ENCODE measurements around the gene ARHGAP26. TPM values are rescaled to one million over a fixed set of nuclear protein-coding genes. Genes with fewer than 3 reads are reported as not detected.

ARHGAP26 gene
- total RNA-seq, 1 donor from 2014 or later = 8.9 TPM

GRCh38 chr5:142857405-142857804 lies 87.2 kb downstream of the ARHGAP26 start:
- Mint-ChIP-seq H3K9me3 (no peaks in the 10 kb centered on the region), H3K4me3 (no peak overlapping the region), H3K36me3 (no peaks in the 10 kb centered on the region), H3K4me1 (peaks cover 13% of the 10 kb centered on the region), H3K27ac (peak overlapping the region; percentile 51), H3K27me3 (ENCODE audit: low read depth) (no peaks in the 10 kb centered on the region)
- no peak for DNase-seq (ENCODE audit: low spot score in 2 of 2, unreplicated experiment in 2 of 2)
- no peak for TF ChIP-seq CTCF (IDR thresholded peaks at IDR 0.05; ENCODE audit: unreplicated experiment)

- TF ChIP-seq CTCF (IDR thresholded peaks at IDR 0.05; ENCODE audit: unreplicated experiment) = no peak
- no peak for DNase-seq (ENCODE audit: low spot score in 2 of 2, unreplicated experiment in 2 of 2)
- Mint-ChIP-seq H3K9me3 (no peaks in the 10 kb centered on the region), H3K4me3 (no peak overlapping the region), H3K4me1 (peaks cover 25% of the 10 kb centered on the region), H3K36me3 (no peaks in the 10 kb centered on the region), H3K27me3 (ENCODE audit: low read depth) (no peaks in the 10 kb centered on the region), H3K27ac (no peak overlapping the region)
Measured at GRCh38 chr5:142859037-142859436, 88.9 kb downstream of the ARHGAP26 start.

- H3K27me3 Mint-ChIP-seq (ENCODE audit: low read depth) = no peaks in the 10 kb centered on the region
- peaks cover 36% of the 10 kb centered on the region for H3K4me1 Mint-ChIP-seq
- no peaks in the 10 kb centered on the region for H3K36me3 Mint-ChIP-seq
- no peak for TF ChIP-seq CTCF (IDR thresholded peaks at IDR 0.05; ENCODE audit: unreplicated experiment)
- no peak for DNase-seq (ENCODE audit: low spot score in 2 of 2, unreplicated experiment in 2 of 2)
- H3K4me3 Mint-ChIP-seq = no peak overlapping the region
- no peaks in the 10 kb centered on the region for H3K9me3 Mint-ChIP-seq
- no peak overlapping the region for H3K27ac Mint-ChIP-seq
Measured at GRCh38 chr5:142860270-142860669, 90.1 kb downstream of the ARHGAP26 start.

- Mint-ChIP-seq H3K4me3 (no peak overlapping the region), H3K4me1 (peaks cover 36% of the 10 kb centered on the region), H3K9me3 (no peaks in the 10 kb centered on the region), H3K27me3 (ENCODE audit: low read depth) (no peaks in the 10 kb centered on the region), H3K36me3 (no peaks in the 10 kb centered on the region), H3K27ac (no peak overlapping the region)
- no peak for TF ChIP-seq CTCF (IDR thresholded peaks at IDR 0.05; ENCODE audit: unreplicated experiment)
- DNase-seq (ENCODE audit: low spot score in 2 of 2, unreplicated experiment in 2 of 2) = no peak
Measured at GRCh38 chr5:142861011-142861410, 90.8 kb downstream of the ARHGAP26 start.

GRCh38 chr5:142862594-142862993 lies 92.4 kb downstream of the ARHGAP26 start:
- Mint-ChIP-seq H3K27me3 (ENCODE audit: low read depth) (no peaks in the 10 kb centered on the region), H3K9me3 (no peaks in the 10 kb centered on the region), H3K27ac (no peak overlapping the region), H3K4me1 (peaks cover 41% of the 10 kb centered on the region), H3K4me3 (no peak overlapping the region), H3K36me3 (no peaks in the 10 kb centered on the region)
- TF ChIP-seq CTCF (IDR thresholded peaks at IDR 0.05; ENCODE audit: unreplicated experiment) = no peak
- DNase-seq (ENCODE audit: low spot score in 2 of 2, unreplicated experiment in 2 of 2) = no peak

GRCh38 chr5:142863856-142864255 lies 93.7 kb downstream of the ARHGAP26 start:
- peak overlapping the region; percentile 75 for H3K27ac Mint-ChIP-seq
- H3K36me3 Mint-ChIP-seq = no peaks in the 10 kb centered on the region
- H3K4me1 Mint-ChIP-seq = peaks cover 34% of the 10 kb centered on the region
- H3K4me3 Mint-ChIP-seq = no peak overlapping the region
- DNase-seq (ENCODE audit: low spot score in 2 of 2, unreplicated experiment in 2 of 2) = no peak
- no peaks in the 10 kb centered on the region for H3K9me3 Mint-ChIP-seq
- no peak for TF ChIP-seq CTCF (IDR thresholded peaks at IDR 0.05; ENCODE audit: unreplicated experiment)
- no peaks in the 10 kb centered on the region for H3K27me3 Mint-ChIP-seq (ENCODE audit: low read depth)

Data from mesothelial cell of epicardium (in vitro differentiated cells).